Measurements from ENCODE around the gene TTC17. TPM values are rescaled to one million over a fixed set of nuclear protein-coding genes. Genes with fewer than 3 reads are reported as not detected.

The TTC17 gene
- total RNA-seq, 1 donor from 2014 or later, result 28.6 TPM

DNA sequence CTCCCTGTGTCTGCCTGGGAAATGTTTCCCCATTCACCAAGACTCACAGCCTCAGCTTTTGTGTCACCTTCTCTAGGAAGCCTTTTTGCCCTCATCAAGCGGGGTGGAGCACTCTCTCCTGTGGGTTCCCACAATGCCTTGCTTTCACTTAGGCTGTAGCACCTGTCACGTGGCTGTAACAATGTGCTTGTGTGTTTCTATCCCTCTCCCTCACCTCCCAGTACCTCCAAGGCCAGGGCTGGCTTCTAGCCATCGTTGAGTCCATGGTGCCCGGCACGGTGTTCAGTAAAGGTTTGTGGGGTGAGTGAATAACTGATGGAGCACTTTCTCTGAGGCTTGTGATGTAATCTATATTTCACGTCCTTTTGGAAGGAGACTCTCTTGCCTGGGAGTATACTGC, 153.2 kb downstream of the TTC17 start:
- intact Hi-C loops (cut with DNase I), result no loop called here
- DNase-seq (no peak), ATAC-seq (ENCODE audit: poor library complexity) (no peak)

- intact Hi-C loops (cut with DNase I), result no loop called here
- ATAC-seq (ENCODE audit: poor library complexity) (peak; percentile 27), DNase-seq (no peak)
These were observed 156.4 kb downstream of the TTC17 start for GRCh38 chr11:43515090-43515489.

GRCh38 chr11:43516316-43516850, 157.7 kb downstream of the TTC17 start:
- no peak for ATAC-seq (ENCODE audit: poor library complexity)
- intact Hi-C loops (cut with DNase I), result no loop called here
- DNase-seq, result no peak

GRCh38 chr11:43517518-43517917, 158.8 kb downstream of the TTC17 start:
- no peak for DNase-seq
- intact Hi-C loops (cut with DNase I), result no loop called here
- ATAC-seq (ENCODE audit: poor library complexity), result no peak

DNA sequence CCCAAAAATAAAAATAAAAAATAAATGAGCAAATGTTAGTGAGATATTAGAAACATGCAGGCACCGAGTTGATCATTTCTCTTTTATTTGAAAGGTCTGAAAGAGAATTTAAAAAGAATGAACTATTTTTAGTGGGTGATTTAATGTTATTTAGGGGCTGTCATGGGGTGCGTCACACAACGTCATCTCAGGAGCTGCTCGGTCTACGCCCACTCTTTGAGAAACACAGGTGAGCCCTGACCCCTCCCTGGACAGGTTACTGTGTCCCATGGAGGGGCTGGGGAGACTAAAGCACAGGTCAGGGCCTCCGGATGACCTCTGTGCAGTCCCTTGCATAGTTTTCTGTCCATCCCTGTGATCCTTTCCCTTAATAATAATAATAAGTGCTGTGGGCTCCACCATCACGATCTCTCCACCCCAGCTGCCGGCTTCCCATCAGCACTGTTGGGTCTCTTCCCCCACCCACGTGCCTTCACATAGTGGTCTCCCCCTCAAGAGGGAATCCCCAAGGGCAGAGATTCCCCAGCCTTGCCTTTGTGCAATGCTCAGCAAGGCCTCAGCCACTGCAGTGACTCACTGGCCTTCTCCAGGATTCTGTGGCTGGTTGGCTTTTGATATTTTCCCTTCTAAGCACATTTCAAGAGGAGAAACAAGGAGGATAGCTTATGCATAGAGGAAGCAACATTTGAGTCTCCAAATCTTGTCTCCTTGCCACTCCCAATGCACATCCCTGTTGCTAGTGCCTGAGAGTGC, 159.9 kb downstream of the TTC17 start:
- DNase-seq (no peak), ATAC-seq (ENCODE audit: poor library complexity) (no peak)
- intact Hi-C loops (cut with DNase I), result no loop called here

GRCh38 chr11:43521471-43521870, 162.8 kb downstream of the TTC17 start:
- intact Hi-C loops (cut with DNase I), result no loop called here
- no peak for DNase-seq
- ATAC-seq (ENCODE audit: poor library complexity), result no peak

GRCh38 chr11:43523632-43524031, 164.9 kb downstream of the TTC17 start:
- no peak for DNase-seq
- intact Hi-C loops (cut with DNase I), result no loop called here
- no peak for ATAC-seq (ENCODE audit: poor library complexity)

DNA sequence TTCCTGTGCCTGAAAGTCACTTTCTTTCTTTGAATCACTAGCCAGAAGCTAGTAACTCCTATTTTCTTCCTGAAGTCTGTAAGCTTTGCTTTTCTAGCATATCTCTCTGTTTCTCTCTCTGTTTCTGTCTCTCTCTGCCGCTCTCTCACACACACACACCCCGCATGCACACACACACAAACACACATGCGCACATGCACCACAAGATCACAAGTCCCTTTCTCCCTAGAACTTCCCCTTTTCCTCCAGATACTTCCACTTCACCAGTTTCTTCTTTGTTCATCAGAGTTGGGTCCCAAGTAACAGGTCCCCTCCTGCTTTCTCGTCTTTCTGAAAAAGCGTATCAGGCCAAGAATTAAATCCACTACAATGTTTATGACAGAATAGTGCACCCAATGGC, 173.3 kb downstream of the TTC17 start:
- intact Hi-C loops (cut with DNase I), result no loop called here
- DNase-seq (no peak), ATAC-seq (ENCODE audit: poor library complexity) (no peak)

DNA sequence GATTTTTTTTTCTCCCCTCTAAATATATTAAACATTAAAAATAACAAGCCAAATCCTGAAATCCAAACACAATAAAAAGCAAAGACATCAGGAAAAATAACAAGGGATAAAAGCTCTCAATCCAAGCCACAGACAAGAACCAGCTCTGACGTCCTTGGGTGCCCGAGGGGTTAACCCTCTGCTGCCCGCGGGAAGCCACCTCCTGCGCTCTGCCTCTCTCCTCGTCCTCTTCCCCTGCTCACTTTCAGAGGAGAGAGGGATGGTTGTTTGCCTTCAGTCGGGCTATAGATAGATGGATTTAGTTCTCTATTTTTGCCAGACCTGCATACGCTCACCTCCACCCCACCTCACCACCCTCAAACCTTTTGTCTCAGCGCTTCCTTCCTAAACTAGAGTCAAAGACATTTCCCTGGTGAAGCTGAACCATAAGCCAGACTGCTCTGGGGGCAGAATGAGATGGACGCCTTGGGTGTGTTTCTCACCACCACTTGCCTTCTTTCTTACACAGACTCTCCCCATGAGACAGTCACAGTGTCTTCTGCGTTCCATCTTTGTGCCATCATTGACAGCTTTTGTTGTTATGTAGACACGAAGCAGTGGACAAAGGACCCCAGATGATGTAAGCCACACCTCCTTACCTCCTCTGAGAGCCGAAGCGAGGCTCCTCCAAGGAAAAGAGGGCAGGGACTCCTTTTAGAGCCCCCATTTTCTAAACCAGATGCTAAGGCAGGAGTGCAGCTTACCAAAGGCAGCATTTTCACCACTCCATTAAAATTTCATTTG, 179.3 kb downstream of the TTC17 start:
- DNase-seq, result no peak
- ATAC-seq (ENCODE audit: poor library complexity), result no peak
- intact Hi-C loops (cut with DNase I), result no loop called here

DNA sequence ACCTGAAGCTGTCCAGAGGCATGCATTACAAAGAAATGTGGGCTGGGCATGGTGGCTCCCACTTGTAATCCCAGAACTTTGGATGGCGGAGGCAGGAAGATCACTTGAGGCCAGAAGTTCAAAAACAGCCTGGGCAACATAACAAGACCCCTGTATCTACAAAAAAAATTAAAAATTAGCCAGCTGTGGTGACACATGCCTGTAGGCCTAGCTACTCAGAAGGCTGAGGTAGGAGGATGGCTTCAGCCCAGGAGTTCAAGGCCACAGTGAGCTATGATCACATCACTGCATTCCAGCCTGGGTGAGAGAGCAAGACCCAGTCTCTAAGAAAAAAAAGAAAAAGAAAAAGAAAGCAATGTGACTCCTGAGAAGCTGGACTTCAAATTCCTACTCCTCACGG, 183.3 kb downstream of the TTC17 start:
- intact Hi-C loops (cut with DNase I), result no loop called here
- DNase-seq (no peak), ATAC-seq (ENCODE audit: poor library complexity) (no peak)

DNA sequence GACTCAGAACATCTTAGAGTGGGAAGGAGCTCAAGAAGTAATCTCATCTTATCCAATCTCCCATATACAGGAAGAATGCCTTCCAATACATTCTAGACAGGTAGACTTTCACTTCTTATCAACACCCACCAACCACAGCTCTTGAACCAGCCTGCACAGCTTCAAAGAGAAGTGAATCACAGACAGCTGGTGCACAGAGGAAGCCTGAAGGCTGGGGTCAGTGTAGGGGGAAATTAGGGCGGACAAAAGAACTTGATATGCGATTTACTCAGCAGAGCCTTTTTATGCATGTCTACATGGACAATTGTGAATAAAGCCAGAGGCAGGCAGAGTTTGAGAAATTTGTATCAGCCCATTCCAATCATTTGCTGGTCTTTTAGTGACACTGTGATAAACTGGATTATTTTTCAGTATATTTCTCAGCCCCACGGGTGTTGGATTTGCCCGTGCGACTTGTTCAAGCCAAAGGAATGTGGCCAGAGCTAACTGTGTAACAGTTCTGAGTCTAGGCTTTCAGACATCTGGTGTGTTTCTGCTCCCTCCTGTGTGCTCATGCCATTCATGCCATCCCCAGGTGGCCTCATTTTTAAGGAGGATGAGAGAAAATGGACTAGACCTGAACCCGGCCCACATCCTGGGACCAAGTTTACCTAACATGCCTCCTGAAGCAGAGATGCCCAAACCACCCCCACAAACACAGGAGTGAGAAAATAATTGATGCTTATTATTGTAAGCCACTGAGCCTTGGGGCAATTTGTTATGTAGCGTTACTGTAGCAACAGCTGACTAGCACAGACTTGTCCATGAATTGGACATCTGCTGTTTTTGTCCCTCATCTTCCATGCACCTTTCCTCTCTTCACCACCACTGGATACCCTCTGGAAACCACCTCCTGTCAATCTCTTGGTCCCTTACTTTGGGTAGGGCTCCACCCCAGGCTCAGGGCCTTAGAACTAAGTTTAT, 184.3 kb downstream of the TTC17 start:
- DNase-seq (no peak), ATAC-seq (ENCODE audit: poor library complexity) (no peak)
- intact Hi-C loops (cut with DNase I), result no loop called here

Other genes starting within 250 kb of the TTC17 start
- gene API5, start 46.9 kb upstream of the TTC17 start, total RNA-seq, result 36.2 TPM

Measured in Right ventricle myocardium superior (tissue), 1 donor.